HL-60 (cell line): Measurements from ENCODE around the gene KCNT2.

Source experiments
- POLR2AphosphoS5 ChIP-seq: IDR thresholded peaks from 2 replicates; pipeline ENCODE4 v1.6.1; 2012; ENCODE audit warnings: low read depth
- TF ChIP-seq, protein P1 (sequence below): IDR thresholded peaks from one replicate; pipeline ENCODE4 v1.5.1; 2011; ENCODE audit warnings: low read length, control low read depth, inconsistent platforms; ENCODE audit not compliant: insufficient read depth

DNA sequence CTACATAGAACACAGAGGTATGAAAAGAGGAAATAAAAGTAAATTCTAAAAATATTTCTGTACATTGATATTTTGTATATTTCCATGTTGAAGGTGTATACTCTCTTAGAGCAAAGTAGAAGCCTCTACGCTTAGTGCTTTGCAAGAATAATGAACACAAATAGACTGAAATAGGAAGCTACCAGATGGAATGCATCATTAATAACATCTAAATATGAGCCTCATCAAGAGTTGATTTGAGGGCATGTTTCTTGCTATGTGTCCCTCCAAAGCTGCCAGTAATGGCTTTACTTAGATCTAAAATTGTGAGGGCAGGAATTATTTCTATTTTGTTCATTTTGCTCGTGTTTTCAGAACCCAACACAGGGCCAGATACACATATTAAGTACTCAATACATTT lies 94.4 kb downstream of the KCNT2 start:
- TF ChIP-seq, protein P1, sequence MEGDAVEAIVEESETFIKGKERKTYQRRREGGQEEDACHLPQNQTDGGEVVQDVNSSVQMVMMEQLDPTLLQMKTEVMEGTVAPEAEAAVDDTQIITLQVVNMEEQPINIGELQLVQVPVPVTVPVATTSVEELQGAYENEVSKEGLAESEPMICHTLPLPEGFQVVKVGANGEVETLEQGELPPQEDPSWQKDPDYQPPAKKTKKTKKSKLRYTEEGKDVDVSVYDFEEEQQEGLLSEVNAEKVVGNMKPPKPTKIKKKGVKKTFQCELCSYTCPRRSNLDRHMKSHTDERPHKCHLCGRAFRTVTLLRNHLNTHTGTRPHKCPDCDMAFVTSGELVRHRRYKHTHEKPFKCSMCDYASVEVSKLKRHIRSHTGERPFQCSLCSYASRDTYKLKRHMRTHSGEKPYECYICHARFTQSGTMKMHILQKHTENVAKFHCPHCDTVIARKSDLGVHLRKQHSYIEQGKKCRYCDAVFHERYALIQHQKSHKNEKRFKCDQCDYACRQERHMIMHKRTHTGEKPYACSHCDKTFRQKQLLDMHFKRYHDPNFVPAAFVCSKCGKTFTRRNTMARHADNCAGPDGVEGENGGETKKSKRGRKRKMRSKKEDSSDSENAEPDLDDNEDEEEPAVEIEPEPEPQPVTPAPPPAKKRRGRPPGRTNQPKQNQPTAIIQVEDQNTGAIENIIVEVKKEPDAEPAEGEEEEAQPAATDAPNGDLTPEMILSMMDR: no peak
- TF ChIP-seq POLR2AphosphoS5: no peak
